ENCODE data around the gene FRAS1.
A peak's percentile ranks its signal among the peaks of the same experiment; 100 is the strongest.

FRAS1 gene

GRCh38 chr4:78513411-78513975 lies 456.4 kb downstream of the FRAS1 start:
- ChIA-PET POLR2A (no interaction called here), CTCF (interaction anchor here (0.9 kb wide), 1 partner anchor 454 kb away, joined by 4 read pairs; no protein-coding TSS in a partner anchor)
- no peak for DNase-seq (ENCODE audit: extremely low spot score)
- TF ChIP-seq FOXK2 (IDR thresholded peaks at IDR 0.05) (no peak), SP1 (IDR thresholded peaks at IDR 0.05) (no peak), CTBP1 (IDR thresholded peaks at IDR 0.05; ENCODE audit: borderline replicate concordance) (no peak), ARNT (IDR thresholded peaks at IDR 0.05) (no peak)

GRCh38 chr4:78517050-78517652 lies 460.0 kb downstream of the FRAS1 start:
- POLR2A ChIA-PET, result no interaction called here
- CTCF ChIA-PET, result no interaction called here
- no peak for TF ChIP-seq NFRKB (IDR thresholded peaks at IDR 0.05)
- no peak for TF ChIP-seq SUZ12 (IDR thresholded peaks at IDR 0.05)
- TF ChIP-seq FOXK2 (IDR thresholded peaks at IDR 0.05), result no peak
- no peak for TF ChIP-seq FOXA1 (IDR thresholded peaks at IDR 0.05)
- no peak for TF ChIP-seq CTBP1 (IDR thresholded peaks at IDR 0.05; ENCODE audit: borderline replicate concordance)
- no peak for TF ChIP-seq LEF1 (IDR thresholded peaks at IDR 0.05; ENCODE audit: borderline replicate concordance)
- no peak for TF ChIP-seq L3MBTL2 (conservative IDR thresholded peaks at IDR 0.05)
- no peak for TF ChIP-seq ZNF384 (IDR thresholded peaks at IDR 0.05)
- no peak for TF ChIP-seq PKNOX1 (IDR thresholded peaks at IDR 0.05)
- no peak for TF ChIP-seq HDGF (IDR thresholded peaks at IDR 0.05; ENCODE audit: borderline replicate concordance)
- no peak for TF ChIP-seq ARNT (IDR thresholded peaks at IDR 0.05)
- no peak for TF ChIP-seq TARDBP (IDR thresholded peaks at IDR 0.05)
- TF ChIP-seq ELF4 (IDR thresholded peaks at IDR 0.05), result no peak
- TF ChIP-seq BHLHE40 (IDR thresholded peaks at IDR 0.05; ENCODE audit: borderline replicate concordance), result no peak
- no peak for TF ChIP-seq SP1 (IDR thresholded peaks at IDR 0.05)
- TF ChIP-seq FOXM1 (IDR thresholded peaks at IDR 0.05; ENCODE audit: borderline replicate concordance), result no peak
- peak; percentile 32 for DNase-seq (ENCODE audit: extremely low spot score)

GRCh38 chr4:78518561-78518960 lies 461.4 kb downstream of the FRAS1 start:
- TF ChIP-seq SUZ12 (IDR thresholded peaks at IDR 0.05), result no peak
- DNase-seq (ENCODE audit: extremely low spot score), result no peak
- ChIA-PET CTCF (no interaction called here), POLR2A (interaction anchor here (1.0 kb wide), 1 partner anchor 8 kb away, joined by 3 read pairs; no protein-coding TSS in a partner anchor)

GRCh38 chr4:78519962-78520361 lies 462.8 kb downstream of the FRAS1 start:
- TF ChIP-seq NFRKB (IDR thresholded peaks at IDR 0.05), result no peak
- no peak for TF ChIP-seq SUZ12 (IDR thresholded peaks at IDR 0.05)
- no peak for TF ChIP-seq FOXA1 (IDR thresholded peaks at IDR 0.05)
- DNase-seq (ENCODE audit: extremely low spot score), result no peak
- POLR2A ChIA-PET, result no interaction called here
- CTCF ChIA-PET, result no interaction called here

GRCh38 chr4:78520808-78521226 lies 463.7 kb downstream of the FRAS1 start:
- POLR2A ChIA-PET, result no interaction called here
- TF ChIP-seq ARNT (IDR thresholded peaks at IDR 0.05), result no peak
- no peak for TF ChIP-seq FOXM1 (IDR thresholded peaks at IDR 0.05; ENCODE audit: borderline replicate concordance)
- no peak for TF ChIP-seq FOXK2 (IDR thresholded peaks at IDR 0.05)
- TF ChIP-seq SUZ12 (IDR thresholded peaks at IDR 0.05), result no peak
- no peak for TF ChIP-seq NFRKB (IDR thresholded peaks at IDR 0.05)
- no peak for TF ChIP-seq BHLHE40 (IDR thresholded peaks at IDR 0.05; ENCODE audit: borderline replicate concordance)
- TF ChIP-seq L3MBTL2 (conservative IDR thresholded peaks at IDR 0.05), result no peak
- no peak for TF ChIP-seq ZNF384 (IDR thresholded peaks at IDR 0.05)
- TF ChIP-seq HDGF (IDR thresholded peaks at IDR 0.05; ENCODE audit: borderline replicate concordance), result no peak
- TF ChIP-seq FOXA1 (IDR thresholded peaks at IDR 0.05), result no peak
- TF ChIP-seq ELF4 (IDR thresholded peaks at IDR 0.05), result no peak
- TF ChIP-seq LEF1 (IDR thresholded peaks at IDR 0.05; ENCODE audit: borderline replicate concordance), result no peak
- no peak for TF ChIP-seq PKNOX1 (IDR thresholded peaks at IDR 0.05)
- TF ChIP-seq CTBP1 (IDR thresholded peaks at IDR 0.05; ENCODE audit: borderline replicate concordance), result no peak
- TF ChIP-seq SP1 (IDR thresholded peaks at IDR 0.05), result no peak
- TF ChIP-seq TARDBP (IDR thresholded peaks at IDR 0.05), result no peak
- no peak for DNase-seq (ENCODE audit: extremely low spot score)
- CTCF ChIA-PET, result no interaction called here

GRCh38 chr4:78524009-78524408 lies 466.9 kb downstream of the FRAS1 start:
- no peak for DNase-seq (ENCODE audit: extremely low spot score)
- no peak for TF ChIP-seq HDGF (IDR thresholded peaks at IDR 0.05; ENCODE audit: borderline replicate concordance)
- TF ChIP-seq SP1 (IDR thresholded peaks at IDR 0.05), result no peak
- TF ChIP-seq LEF1 (IDR thresholded peaks at IDR 0.05; ENCODE audit: borderline replicate concordance), result no peak
- no peak for TF ChIP-seq FOXM1 (IDR thresholded peaks at IDR 0.05; ENCODE audit: borderline replicate concordance)
- TF ChIP-seq BHLHE40 (IDR thresholded peaks at IDR 0.05; ENCODE audit: borderline replicate concordance), result no peak
- no peak for TF ChIP-seq ARNT (IDR thresholded peaks at IDR 0.05)
- no peak for TF ChIP-seq TARDBP (IDR thresholded peaks at IDR 0.05)
- no peak for TF ChIP-seq PKNOX1 (IDR thresholded peaks at IDR 0.05)
- no peak for TF ChIP-seq L3MBTL2 (conservative IDR thresholded peaks at IDR 0.05)
- TF ChIP-seq CTBP1 (IDR thresholded peaks at IDR 0.05; ENCODE audit: borderline replicate concordance), result no peak
- no peak for TF ChIP-seq ELF4 (IDR thresholded peaks at IDR 0.05)
- no peak for TF ChIP-seq ZNF384 (IDR thresholded peaks at IDR 0.05)
- CTCF ChIA-PET, result interaction anchor here (0.7 kb wide), 1 partner anchor 464 kb away, joined by 3 read pairs; no protein-coding TSS in a partner anchor
- POLR2A ChIA-PET, result no interaction called here

Measured in HEK293T (cell line).